ENCODE results near the gene WDR82. TPM values are rescaled to one million over a fixed set of nuclear protein-coding genes. Genes with fewer than 3 reads are reported as not detected.

WDR82 gene
- total and polyA plus RNA-seq, 5 donors from 2014 or later: 85.9 to 116 (median 109) TPM

DNA sequence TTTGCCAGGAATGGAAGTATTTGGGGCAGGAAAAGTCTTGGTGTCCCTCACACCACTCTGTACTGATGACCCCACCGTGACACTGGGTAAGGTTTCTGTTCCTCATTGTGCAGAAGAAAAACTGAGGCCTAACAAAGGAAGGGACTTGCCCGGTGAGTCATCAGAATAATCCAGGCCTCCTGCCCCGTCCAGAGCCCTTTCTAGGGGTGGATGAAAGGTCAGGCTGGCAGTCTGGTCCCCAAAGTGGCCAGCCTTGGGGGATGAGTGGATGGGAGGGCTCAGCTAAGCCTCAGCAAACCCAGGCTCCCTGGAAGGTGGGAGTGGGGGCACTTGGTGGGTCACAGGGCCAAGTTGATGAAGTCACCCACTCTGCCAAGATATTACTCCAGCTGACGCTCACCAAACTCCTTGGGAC, 35.3 kb upstream of the WDR82 start:
- H3K9me3 Mint-ChIP-seq: no peaks in the 10 kb centered on the region
- H3K27ac ChIP-seq (ENCODE audit: insufficient read depth, low read length, poor library complexity, severe bottlenecking): no peak overlapping the region
- no peaks in the 10 kb centered on the region for H3K9me3 ChIP-seq (ENCODE audit: control insufficient read depth in 2 of 2, low read length in 2 of 2)
- H3K27ac Mint-ChIP-seq: no peak overlapping the region
- H3K27me3 ChIP-seq (ENCODE audit: control insufficient read depth, insufficient read depth, low read length): no peaks in the 10 kb centered on the region
- H3K4me3 Mint-ChIP-seq: no peak overlapping the region
- peaks cover 8% of the 10 kb centered on the region for H3K36me3 Mint-ChIP-seq
- DNase-seq (no peak), ATAC-seq (ENCODE audit: low read depth in 2 of 2) (peak in 1 of 2 donors; percentile 34)
- H3K27me3 Mint-ChIP-seq: no peaks in the 10 kb centered on the region
- peaks cover 3% of the 10 kb centered on the region for H3K36me3 ChIP-seq (ENCODE audit: control insufficient read depth, insufficient read depth, low read length)
- H3K4me3 ChIP-seq (ENCODE audit: low read depth, low read length): no peak overlapping the region
- H3K4me1 Mint-ChIP-seq: peaks cover 4 to 28% (median 12%) of the 10 kb centered on the region in 4 donors
- H3K4me1 ChIP-seq (ENCODE audit: control insufficient read depth, insufficient read depth, low read length, poor library complexity, severe bottlenecking): peaks cover 13% of the 10 kb centered on the region

DNA sequence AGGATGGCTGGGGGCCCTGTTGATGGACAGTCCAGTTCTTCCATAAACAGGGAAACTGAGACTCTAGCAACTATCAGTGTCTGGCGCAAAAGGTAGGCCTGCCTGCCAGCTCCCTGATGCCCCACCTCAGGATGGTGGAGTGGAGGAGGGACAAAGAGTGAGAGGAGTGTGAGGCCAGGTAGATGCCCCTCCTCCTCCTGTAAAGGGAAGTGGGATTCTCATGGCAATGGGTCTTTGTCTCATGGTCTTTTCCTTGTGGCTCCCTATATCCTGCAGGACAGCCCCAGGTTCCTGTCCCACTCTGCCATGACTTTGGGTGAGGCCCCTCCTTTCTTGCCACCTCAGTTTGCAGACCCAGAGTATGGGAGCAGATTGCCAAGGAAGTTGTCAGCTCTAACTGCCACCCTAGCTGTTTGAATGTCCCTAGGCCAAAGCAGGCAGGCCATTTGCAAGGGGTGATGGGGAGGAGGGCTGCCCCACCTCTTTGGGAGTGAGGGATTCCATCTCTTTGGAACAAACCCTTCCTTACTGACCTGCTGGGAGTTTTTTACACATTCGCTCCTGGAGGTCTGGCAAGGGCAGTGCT, 34.8 kb upstream of the WDR82 start:
- no peak for ATAC-seq (ENCODE audit: low read depth in 2 of 2)
- Mint-ChIP-seq H3K4me3 (no peak overlapping the region), H3K4me1 (peaks cover 4 to 28% (median 14%) of the 10 kb centered on the region in 4 donors), H3K36me3 (peaks cover 8% of the 10 kb centered on the region), H3K27ac (peak overlapping the region in 1 of 3 donors; percentile 24), H3K9me3 (no peaks in the 10 kb centered on the region), H3K27me3 (no peaks in the 10 kb centered on the region)
- H3K36me3 ChIP-seq (ENCODE audit: control insufficient read depth, insufficient read depth, low read length): peaks cover 3% of the 10 kb centered on the region
- no peak overlapping the region for H3K27ac ChIP-seq (ENCODE audit: insufficient read depth, low read length, poor library complexity, severe bottlenecking)
- no peaks in the 10 kb centered on the region for H3K27me3 ChIP-seq (ENCODE audit: control insufficient read depth, insufficient read depth, low read length)
- H3K9me3 ChIP-seq (ENCODE audit: control insufficient read depth in 2 of 2, low read length in 2 of 2): no peaks in the 10 kb centered on the region
- no peak for DNase-seq
- H3K4me1 ChIP-seq (ENCODE audit: control insufficient read depth, insufficient read depth, low read length, poor library complexity, severe bottlenecking): peaks cover 13% of the 10 kb centered on the region
- no peak overlapping the region for H3K4me3 ChIP-seq (ENCODE audit: low read depth, low read length)

DNA sequence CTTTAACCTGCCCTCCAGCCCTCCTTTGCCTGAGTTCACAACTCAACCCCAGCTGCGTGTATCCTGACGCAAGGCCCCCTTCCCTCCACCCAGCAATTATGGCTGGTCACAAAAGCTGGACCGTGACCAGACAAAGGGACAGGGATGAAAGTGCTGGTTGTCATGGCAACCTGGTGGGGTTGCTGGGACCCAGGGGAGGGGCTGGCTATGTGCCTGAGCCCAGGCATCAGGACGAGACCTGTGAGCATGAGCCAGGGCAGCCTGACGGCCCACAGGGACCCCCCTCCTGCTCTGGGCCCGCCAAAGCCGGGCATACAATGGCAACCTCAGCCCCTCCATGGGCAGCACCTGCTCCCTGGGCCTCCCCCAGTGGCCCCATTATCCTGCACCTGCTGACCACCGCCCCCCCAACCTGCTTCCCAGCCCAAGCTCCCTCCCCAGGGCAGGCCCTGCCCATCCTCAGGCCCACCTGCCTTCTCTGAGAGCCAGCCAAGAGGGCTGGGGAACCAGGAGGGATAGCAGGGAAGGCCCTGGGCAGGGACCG, 33.2 kb upstream of the WDR82 start:
- Histone ChIP-seq H3K4me3 (ENCODE audit: low read depth, low read length) (no peak overlapping the region), H3K9me3 (ENCODE audit: control insufficient read depth in 2 of 2, low read length in 2 of 2) (no peaks in the 10 kb centered on the region), H3K4me1 (ENCODE audit: control insufficient read depth, insufficient read depth, low read length, poor library complexity, severe bottlenecking) (peaks cover 3% of the 10 kb centered on the region), H3K36me3 (ENCODE audit: control insufficient read depth, insufficient read depth, low read length) (peaks cover 3% of the 10 kb centered on the region), H3K27me3 (ENCODE audit: control insufficient read depth, insufficient read depth, low read length) (no peaks in the 10 kb centered on the region), H3K27ac (ENCODE audit: insufficient read depth, low read length, poor library complexity, severe bottlenecking) (no peak overlapping the region)
- Mint-ChIP-seq H3K4me3 (no peak overlapping the region), H3K36me3 (peaks cover 8% of the 10 kb centered on the region), H3K27me3 (no peaks in the 10 kb centered on the region), H3K4me1 (peaks cover 0 to 24% (median 8%) of the 10 kb centered on the region in 4 donors), H3K9me3 (no peaks in the 10 kb centered on the region), H3K27ac (no peak overlapping the region)
- DNase-seq: no peak
- no peak for ATAC-seq (ENCODE audit: low read depth in 2 of 2)

DNA sequence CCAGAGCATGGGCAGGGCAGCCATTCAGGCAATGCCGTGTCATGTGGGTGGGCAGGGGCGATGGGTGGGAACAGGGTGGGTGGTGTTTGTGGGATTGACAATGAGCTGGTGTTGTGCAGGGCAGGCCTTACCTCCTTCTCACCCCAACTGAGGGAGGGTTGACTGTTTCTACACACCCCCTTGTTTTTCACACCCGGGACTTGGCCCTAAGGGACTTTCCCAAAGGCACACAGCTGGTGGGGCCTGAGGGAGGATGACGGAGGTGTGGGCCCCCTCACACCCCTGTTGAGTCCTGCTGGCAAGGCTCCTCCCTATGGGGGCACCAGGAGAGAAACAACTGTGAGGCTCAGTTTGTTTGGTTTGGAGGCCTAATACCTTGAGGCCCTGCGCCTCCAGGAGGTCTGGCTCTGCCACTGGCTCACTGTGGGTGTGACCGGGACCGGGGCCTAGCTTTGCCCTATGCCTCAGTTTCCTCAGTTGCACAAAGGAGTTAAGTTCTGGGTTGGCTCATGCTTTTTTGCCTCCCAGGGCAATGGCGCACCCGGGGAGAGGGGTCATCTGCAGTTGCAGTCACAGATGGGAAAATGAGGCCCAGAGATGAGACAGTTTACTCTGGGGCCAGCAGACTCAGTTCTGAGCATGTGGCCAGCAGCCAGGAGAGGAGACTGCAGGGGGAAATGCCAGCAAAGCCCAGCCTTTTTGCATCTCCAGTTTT, 32.6 kb upstream of the WDR82 start:
- no peak overlapping the region for H3K4me3 ChIP-seq (ENCODE audit: low read depth, low read length)
- no peak overlapping the region for H3K27ac ChIP-seq (ENCODE audit: insufficient read depth, low read length, poor library complexity, severe bottlenecking)
- H3K9me3 ChIP-seq (ENCODE audit: control insufficient read depth in 2 of 2, low read length in 2 of 2): no peaks in the 10 kb centered on the region
- no peaks in the 10 kb centered on the region for H3K27me3 ChIP-seq (ENCODE audit: control insufficient read depth, insufficient read depth, low read length)
- Mint-ChIP-seq H3K27ac (peak overlapping the region in 1 of 3 donors; percentile 60), H3K36me3 (peaks cover 12% of the 10 kb centered on the region), H3K9me3 (no peaks in the 10 kb centered on the region), H3K27me3 (no peaks in the 10 kb centered on the region), H3K4me3 (no peak overlapping the region), H3K4me1 (peaks cover 0 to 28% (median 8%) of the 10 kb centered on the region in 4 donors)
- peaks cover 3% of the 10 kb centered on the region for H3K36me3 ChIP-seq (ENCODE audit: control insufficient read depth, insufficient read depth, low read length)
- H3K4me1 ChIP-seq (ENCODE audit: control insufficient read depth, insufficient read depth, low read length, poor library complexity, severe bottlenecking): peaks cover 3% of the 10 kb centered on the region
- ATAC-seq (ENCODE audit: low read depth in 2 of 2): peak; percentile 57 to 61
- DNase-seq: peak in 2 of 3 donors; percentile 12 to 58

DNA sequence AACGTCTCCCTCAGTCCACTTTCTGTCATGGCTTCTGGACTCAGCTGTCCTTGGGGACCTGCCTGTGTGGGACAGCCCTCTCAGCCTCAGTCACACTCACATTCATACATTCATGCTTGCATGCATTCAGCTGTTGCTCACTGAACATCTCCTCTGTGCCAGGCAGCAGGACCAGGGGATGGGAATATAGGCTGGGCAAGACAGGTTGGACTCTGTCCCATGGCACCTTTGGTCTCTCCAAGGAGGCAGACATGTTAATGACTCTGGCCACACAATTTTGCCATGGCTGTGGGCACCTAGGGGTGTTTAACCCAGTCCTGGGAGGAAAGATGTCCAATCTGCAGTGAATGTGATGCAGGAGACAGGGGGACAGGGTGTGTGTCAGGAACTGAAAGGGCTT, 29.9 kb upstream of the WDR82 start:
- Mint-ChIP-seq H3K36me3 (peaks cover 18% of the 10 kb centered on the region), H3K27ac (peak overlapping the region in 2 of 3 donors; percentile 56 to 74), H3K4me1 (peaks cover 0 to 32% (median 11%) of the 10 kb centered on the region in 4 donors), H3K4me3 (no peak overlapping the region), H3K9me3 (peaks cover 0 to 2% (median 0%) of the 10 kb centered on the region in 7 donors), H3K27me3 (no peaks in the 10 kb centered on the region)
- Histone ChIP-seq H3K4me3 (ENCODE audit: low read depth, low read length) (no peak overlapping the region), H3K9me3 (ENCODE audit: control insufficient read depth in 2 of 2, low read length in 2 of 2) (no peaks in the 10 kb centered on the region), H3K4me1 (ENCODE audit: control insufficient read depth, insufficient read depth, low read length, poor library complexity, severe bottlenecking) (peaks cover 3% of the 10 kb centered on the region), H3K36me3 (ENCODE audit: control insufficient read depth, insufficient read depth, low read length) (peaks cover 3% of the 10 kb centered on the region), H3K27me3 (ENCODE audit: control insufficient read depth, insufficient read depth, low read length) (no peaks in the 10 kb centered on the region), H3K27ac (ENCODE audit: insufficient read depth, low read length, poor library complexity, severe bottlenecking) (no peak overlapping the region)
- ATAC-seq (ENCODE audit: low read depth in 2 of 2): no peak
- DNase-seq: no peak

DNA sequence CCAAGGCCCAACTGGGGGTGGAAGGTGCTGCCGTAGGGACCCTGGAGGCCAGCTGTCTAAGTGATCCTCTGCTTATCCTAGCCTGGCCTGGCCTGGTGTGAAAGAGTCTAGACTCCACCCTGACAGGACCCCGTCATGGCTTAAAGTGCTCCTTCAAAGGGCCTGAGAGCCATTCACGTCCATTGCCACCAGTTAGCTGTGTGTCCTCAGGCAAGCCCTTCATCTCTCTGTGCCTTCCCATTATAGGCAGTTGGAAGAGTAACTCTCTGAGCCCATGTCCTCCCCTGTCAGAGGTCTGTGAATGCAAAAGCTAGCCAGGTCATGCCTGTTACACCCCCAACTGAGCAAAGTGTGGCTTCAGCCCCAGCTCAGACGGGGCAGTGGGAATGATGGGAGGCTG, 28.5 kb upstream of the WDR82 start:
- Histone ChIP-seq H3K4me1 (ENCODE audit: control insufficient read depth, insufficient read depth, low read length, poor library complexity, severe bottlenecking) (peaks cover 3% of the 10 kb centered on the region), H3K4me3 (ENCODE audit: low read depth, low read length) (no peak overlapping the region), H3K27ac (ENCODE audit: insufficient read depth, low read length, poor library complexity, severe bottlenecking) (no peak overlapping the region), H3K9me3 (ENCODE audit: control insufficient read depth in 2 of 2, low read length in 2 of 2) (no peaks in the 10 kb centered on the region), H3K27me3 (ENCODE audit: control insufficient read depth, insufficient read depth, low read length) (no peaks in the 10 kb centered on the region), H3K36me3 (ENCODE audit: control insufficient read depth, insufficient read depth, low read length) (peaks cover 3% of the 10 kb centered on the region)
- H3K9me3 Mint-ChIP-seq: peaks cover 0 to 2% (median 0%) of the 10 kb centered on the region in 7 donors
- H3K27ac Mint-ChIP-seq: peak overlapping the region in 1 of 3 donors; percentile 65
- no peak overlapping the region for H3K4me3 Mint-ChIP-seq
- no peaks in the 10 kb centered on the region for H3K27me3 Mint-ChIP-seq
- H3K4me1 Mint-ChIP-seq: peaks cover 0 to 32% (median 11%) of the 10 kb centered on the region in 4 donors
- ATAC-seq (ENCODE audit: low read depth in 2 of 2): no peak
- H3K36me3 Mint-ChIP-seq: peaks cover 18% of the 10 kb centered on the region
- no peak for DNase-seq

DNA sequence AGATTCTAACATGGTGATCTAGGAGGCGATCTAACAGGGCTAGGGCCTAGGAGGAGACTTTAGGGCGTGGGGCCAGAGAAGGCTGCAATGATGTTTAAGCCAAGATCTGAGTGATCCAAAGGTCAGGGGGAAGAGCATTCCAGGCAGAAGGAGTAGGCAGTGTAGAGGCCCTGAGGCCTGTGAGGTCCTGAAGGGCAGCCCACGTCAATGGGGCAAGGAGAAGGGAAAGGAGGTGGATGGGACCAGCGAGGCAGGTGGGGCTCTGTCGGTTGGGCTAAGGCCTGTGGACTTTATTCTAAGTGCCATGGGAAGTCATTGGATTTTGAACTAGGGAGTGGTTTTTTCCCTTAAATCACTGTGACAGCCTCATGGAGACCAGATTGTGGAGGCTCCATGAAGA, 27.5 kb upstream of the WDR82 start:
- H3K36me3 Mint-ChIP-seq: peaks cover 18% of the 10 kb centered on the region
- no peaks in the 10 kb centered on the region for H3K27me3 ChIP-seq (ENCODE audit: control insufficient read depth, insufficient read depth, low read length)
- H3K4me1 ChIP-seq (ENCODE audit: control insufficient read depth, insufficient read depth, low read length, poor library complexity, severe bottlenecking): peaks cover 3% of the 10 kb centered on the region
- H3K27ac Mint-ChIP-seq: peak overlapping the region in 2 of 3 donors; percentile 59 to 65
- peaks cover 3% of the 10 kb centered on the region for H3K36me3 ChIP-seq (ENCODE audit: control insufficient read depth, insufficient read depth, low read length)
- H3K4me1 Mint-ChIP-seq: peaks cover 0 to 27% (median 11%) of the 10 kb centered on the region in 4 donors
- no peak overlapping the region for H3K27ac ChIP-seq (ENCODE audit: insufficient read depth, low read length, poor library complexity, severe bottlenecking)
- H3K9me3 ChIP-seq (ENCODE audit: control insufficient read depth in 2 of 2, low read length in 2 of 2): no peaks in the 10 kb centered on the region
- H3K4me3 Mint-ChIP-seq: no peak overlapping the region
- peaks cover 0 to 2% (median 0%) of the 10 kb centered on the region in 7 donors for H3K9me3 Mint-ChIP-seq
- ATAC-seq (ENCODE audit: low read depth in 2 of 2) (no peak), DNase-seq (no peak)
- H3K4me3 ChIP-seq (ENCODE audit: low read depth, low read length): no peak overlapping the region
- no peaks in the 10 kb centered on the region for H3K27me3 Mint-ChIP-seq
